ENCODE data around the gene FBXW11.

- TF ChIP-seq, protein P1, sequence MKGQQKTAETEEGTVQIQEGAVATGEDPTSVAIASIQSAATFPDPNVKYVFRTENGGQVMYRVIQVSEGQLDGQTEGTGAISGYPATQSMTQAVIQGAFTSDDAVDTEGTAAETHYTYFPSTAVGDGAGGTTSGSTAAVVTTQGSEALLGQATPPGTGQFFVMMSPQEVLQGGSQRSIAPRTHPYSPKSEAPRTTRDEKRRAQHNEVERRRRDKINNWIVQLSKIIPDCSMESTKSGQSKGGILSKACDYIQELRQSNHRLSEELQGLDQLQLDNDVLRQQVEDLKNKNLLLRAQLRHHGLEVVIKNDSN (CRISPR knock-in tag; IDR thresholded peaks at IDR 0.05), result no peak
- TF ChIP-seq, protein P2, sequence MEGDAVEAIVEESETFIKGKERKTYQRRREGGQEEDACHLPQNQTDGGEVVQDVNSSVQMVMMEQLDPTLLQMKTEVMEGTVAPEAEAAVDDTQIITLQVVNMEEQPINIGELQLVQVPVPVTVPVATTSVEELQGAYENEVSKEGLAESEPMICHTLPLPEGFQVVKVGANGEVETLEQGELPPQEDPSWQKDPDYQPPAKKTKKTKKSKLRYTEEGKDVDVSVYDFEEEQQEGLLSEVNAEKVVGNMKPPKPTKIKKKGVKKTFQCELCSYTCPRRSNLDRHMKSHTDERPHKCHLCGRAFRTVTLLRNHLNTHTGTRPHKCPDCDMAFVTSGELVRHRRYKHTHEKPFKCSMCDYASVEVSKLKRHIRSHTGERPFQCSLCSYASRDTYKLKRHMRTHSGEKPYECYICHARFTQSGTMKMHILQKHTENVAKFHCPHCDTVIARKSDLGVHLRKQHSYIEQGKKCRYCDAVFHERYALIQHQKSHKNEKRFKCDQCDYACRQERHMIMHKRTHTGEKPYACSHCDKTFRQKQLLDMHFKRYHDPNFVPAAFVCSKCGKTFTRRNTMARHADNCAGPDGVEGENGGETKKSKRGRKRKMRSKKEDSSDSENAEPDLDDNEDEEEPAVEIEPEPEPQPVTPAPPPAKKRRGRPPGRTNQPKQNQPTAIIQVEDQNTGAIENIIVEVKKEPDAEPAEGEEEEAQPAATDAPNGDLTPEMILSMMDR (IDR thresholded peaks at IDR 0.05), result no peak
- TF ChIP-seq, protein P3, sequence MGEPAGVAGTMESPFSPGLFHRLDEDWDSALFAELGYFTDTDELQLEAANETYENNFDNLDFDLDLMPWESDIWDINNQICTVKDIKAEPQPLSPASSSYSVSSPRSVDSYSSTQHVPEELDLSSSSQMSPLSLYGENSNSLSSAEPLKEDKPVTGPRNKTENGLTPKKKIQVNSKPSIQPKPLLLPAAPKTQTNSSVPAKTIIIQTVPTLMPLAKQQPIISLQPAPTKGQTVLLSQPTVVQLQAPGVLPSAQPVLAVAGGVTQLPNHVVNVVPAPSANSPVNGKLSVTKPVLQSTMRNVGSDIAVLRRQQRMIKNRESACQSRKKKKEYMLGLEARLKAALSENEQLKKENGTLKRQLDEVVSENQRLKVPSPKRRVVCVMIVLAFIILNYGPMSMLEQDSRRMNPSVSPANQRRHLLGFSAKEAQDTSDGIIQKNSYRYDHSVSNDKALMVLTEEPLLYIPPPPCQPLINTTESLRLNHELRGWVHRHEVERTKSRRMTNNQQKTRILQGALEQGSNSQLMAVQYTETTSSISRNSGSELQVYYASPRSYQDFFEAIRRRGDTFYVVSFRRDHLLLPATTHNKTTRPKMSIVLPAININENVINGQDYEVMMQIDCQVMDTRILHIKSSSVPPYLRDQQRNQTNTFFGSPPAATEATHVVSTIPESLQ (CRISPR knock-in tag; IDR thresholded peaks at IDR 0.05), result no peak
- TF ChIP-seq FOXK1 (CRISPR knock-in tag; IDR thresholded peaks at IDR 0.05), result no peak
- no peak for TF ChIP-seq USF2 (CRISPR knock-in tag; IDR thresholded peaks at IDR 0.05)
- TF ChIP-seq NR2C2 (CRISPR knock-in tag; IDR thresholded peaks at IDR 0.05), result no peak
- no peak for TF ChIP-seq CREB1 (CRISPR knock-in tag; IDR thresholded peaks at IDR 0.05)
- TF ChIP-seq NFE2L1 (CRISPR knock-in tag; IDR thresholded peaks at IDR 0.05), result no peak
- TF ChIP-seq RORB (CRISPR knock-in tag; IDR thresholded peaks at IDR 0.05), result no peak
These were observed 132.2 kb downstream of the FBXW11 start for GRCh38 chr5:171874234-171874633.
